Activated CD8-positive, alpha-beta T cell treated with anti-CD3 and anti-CD28 coated beads for 36 hours (primary cell): ENCODE results near the gene TMEM217. TPM values are rescaled to one million over a fixed set of nuclear protein-coding genes. Genes with fewer than 3 reads are reported as not detected.
A peak's percentile ranks its signal among the peaks of the same experiment; 100 is the strongest.

Source experiments
- ATAC-seq: fragments of 200-7000 bp; cut with Tn5 transposase; one replicate; pipeline ENCODE4 v1.10.0; 2021; ENCODE audit warnings: mild to moderate bottlenecking, moderate library complexity
- CTCF ChIA-PET: fragments of 350-600 bp; sonication (Branson Sonifier 250); formaldehyde crosslinking; loops from one replicate; lab custom pipeline; 2021; ENCODE audit warnings: antibody characterized with exemption; lab: Charles Lee
- POLR2A ChIA-PET: fragments of 350-600 bp; sonication (Branson Sonifier 250); formaldehyde crosslinking; loops from one replicate; lab custom pipeline; 2021; ENCODE audit warnings: antibody characterized with exemption; lab: Charles Lee
- DNase-seq: peaks from one replicate; pipeline ENCODE4 v3.0.0-alpha.2; 2020
- H3K27ac Mint-ChIP-seq: one replicate; pipeline ENCODE4 v1.8.0; 2021; ENCODE audit warnings: mild to moderate bottlenecking, mixed read lengths
- H3K27me3 Mint-ChIP-seq: one replicate; pipeline ENCODE4 v1.8.0; 2021; ENCODE audit warnings: mixed read lengths
- H3K36me3 Mint-ChIP-seq: one replicate; pipeline ENCODE4 v1.8.0; 2021; ENCODE audit warnings: low read depth, mixed read lengths
- H3K4me1 Mint-ChIP-seq: one replicate; pipeline ENCODE4 v1.8.0; 2021; ENCODE audit warnings: low read depth, mixed read lengths
- H3K4me3 Mint-ChIP-seq: one replicate; pipeline ENCODE4 v1.8.0; 2021; ENCODE audit warnings: mild to moderate bottlenecking, moderate library complexity, mixed read lengths
- H3K9me3 Mint-ChIP-seq: one replicate; pipeline ENCODE4 v1.8.0; 2021; ENCODE audit warnings: mixed read lengths
- intact Hi-C: fragments of 100-400 bp; cut with micrococcal nuclease; formaldehyde crosslinking; loops from one replicate; pipeline ENCODE4 v1.10.0; 2022
- total RNA-seq, 2 experiments: library from RNA; stranded (reverse); gene quantifications; one replicate each; pipeline ENCODE4 v1.2.3, GENCODE V29; 2021
- TF ChIP-seq, protein P1 (sequence below): fragments of 200-600 bp; IDR thresholded peaks from one replicate; pipeline ENCODE4 v1.8.0; 2022; ENCODE audit warnings: antibody characterized with exemption, mild to moderate bottlenecking

TMEM217 gene
- total RNA-seq, 2 experiments from 2014 or later: 4.0 to 5.7 TPM

DNA sequence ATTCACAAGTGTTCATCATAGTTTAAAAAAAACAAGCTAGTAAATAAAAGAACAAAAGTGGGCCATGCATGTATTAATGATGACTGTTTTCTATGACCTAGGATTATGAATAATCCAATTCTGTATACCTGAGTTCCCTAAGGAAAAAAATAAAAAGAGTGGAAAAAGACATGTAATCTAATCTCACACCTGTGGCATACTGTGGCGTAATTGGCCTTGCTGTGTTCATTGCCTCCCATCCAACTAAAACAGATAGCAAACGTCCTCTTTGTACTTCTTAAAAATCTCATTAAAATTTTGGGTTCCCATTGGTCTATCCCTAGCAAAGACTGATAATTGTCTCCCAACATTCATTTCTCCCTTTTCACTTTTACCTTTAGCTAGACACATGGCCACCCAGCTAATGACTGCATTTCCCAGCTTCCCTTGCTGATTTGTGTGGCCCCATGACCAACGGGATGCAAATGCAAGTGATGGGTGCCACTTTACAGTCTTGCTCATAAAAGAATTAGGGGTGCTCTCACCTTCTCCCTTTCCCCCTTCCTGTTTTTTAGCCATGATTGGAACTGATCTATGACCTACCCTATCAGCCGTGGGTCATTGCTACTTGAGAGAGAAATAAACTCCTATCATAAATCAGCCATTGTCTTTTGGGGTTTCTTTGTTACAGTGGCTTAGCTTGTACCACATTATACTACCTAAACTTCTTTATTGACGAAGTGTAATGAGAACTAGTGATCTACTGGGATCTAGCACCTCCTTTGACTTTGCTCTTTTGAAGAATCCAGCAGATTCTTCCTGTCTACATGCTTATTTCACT, 32.4 kb downstream of the TMEM217 start:
- Mint-ChIP-seq H3K36me3 (no peaks in the 10 kb centered on the region), H3K27me3 (no peaks in the 10 kb centered on the region), H3K9me3 (no peaks in the 10 kb centered on the region), H3K4me3 (no peak overlapping the region), H3K27ac (no peak overlapping the region), H3K4me1 (peaks cover 22% of the 10 kb centered on the region)
- TF ChIP-seq, protein P1, sequence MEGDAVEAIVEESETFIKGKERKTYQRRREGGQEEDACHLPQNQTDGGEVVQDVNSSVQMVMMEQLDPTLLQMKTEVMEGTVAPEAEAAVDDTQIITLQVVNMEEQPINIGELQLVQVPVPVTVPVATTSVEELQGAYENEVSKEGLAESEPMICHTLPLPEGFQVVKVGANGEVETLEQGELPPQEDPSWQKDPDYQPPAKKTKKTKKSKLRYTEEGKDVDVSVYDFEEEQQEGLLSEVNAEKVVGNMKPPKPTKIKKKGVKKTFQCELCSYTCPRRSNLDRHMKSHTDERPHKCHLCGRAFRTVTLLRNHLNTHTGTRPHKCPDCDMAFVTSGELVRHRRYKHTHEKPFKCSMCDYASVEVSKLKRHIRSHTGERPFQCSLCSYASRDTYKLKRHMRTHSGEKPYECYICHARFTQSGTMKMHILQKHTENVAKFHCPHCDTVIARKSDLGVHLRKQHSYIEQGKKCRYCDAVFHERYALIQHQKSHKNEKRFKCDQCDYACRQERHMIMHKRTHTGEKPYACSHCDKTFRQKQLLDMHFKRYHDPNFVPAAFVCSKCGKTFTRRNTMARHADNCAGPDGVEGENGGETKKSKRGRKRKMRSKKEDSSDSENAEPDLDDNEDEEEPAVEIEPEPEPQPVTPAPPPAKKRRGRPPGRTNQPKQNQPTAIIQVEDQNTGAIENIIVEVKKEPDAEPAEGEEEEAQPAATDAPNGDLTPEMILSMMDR: no peak
- ATAC-seq (no peak), DNase-seq (no peak)
- intact Hi-C loops: no loop called here
- ChIA-PET CTCF (interaction anchor here (0.7 to 23.4 kb wide), 2 partner anchors 89 to 201 kb away, joined by 5 to 784 read pairs; no protein-coding TSS in a partner anchor), POLR2A (interaction anchor here (0.6 to 1.7 kb wide), 3 partner anchors 13 to 270 kb away, joined by 3 to 4 read pairs (median 3); no protein-coding TSS in a partner anchor)

DNA sequence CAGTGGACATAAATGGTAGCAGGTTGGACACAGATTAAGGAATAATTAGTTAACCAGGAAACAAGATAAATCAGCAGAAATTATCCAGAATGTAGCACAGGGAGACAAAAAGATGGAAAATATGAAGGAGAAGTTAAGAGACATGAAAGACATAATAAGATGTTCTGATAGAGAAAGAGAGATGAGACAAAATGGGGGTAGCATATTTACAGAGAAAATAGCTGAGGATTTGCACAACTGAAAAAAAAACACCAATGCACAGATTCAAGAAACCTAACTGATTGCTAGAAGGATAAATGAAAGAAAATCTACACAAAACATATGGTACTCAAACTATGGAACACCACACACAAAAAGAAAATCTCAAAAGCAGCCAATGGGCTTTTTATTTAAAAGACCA, 35.0 kb downstream of the TMEM217 start:
- ATAC-seq: no peak
- Mint-ChIP-seq H3K36me3 (no peaks in the 10 kb centered on the region), H3K9me3 (no peaks in the 10 kb centered on the region), H3K27me3 (no peaks in the 10 kb centered on the region), H3K4me3 (peak overlapping the region; percentile 68), H3K27ac (no peak overlapping the region), H3K4me1 (peaks cover 19% of the 10 kb centered on the region)
- intact Hi-C loops: no loop called here
- POLR2A ChIA-PET: interaction anchor here (0.7 kb wide), 1 partner anchor 10 kb away, joined by 3 read pairs; no protein-coding TSS in a partner anchor
- DNase-seq: no peak
- CTCF ChIA-PET: interaction anchor here (1.3 to 23.4 kb wide), 4 partner anchors 13 to 199 kb away, joined by 3 to 784 read pairs (median 22); no protein-coding TSS in a partner anchor
- TF ChIP-seq, protein P1: no peak

DNA sequence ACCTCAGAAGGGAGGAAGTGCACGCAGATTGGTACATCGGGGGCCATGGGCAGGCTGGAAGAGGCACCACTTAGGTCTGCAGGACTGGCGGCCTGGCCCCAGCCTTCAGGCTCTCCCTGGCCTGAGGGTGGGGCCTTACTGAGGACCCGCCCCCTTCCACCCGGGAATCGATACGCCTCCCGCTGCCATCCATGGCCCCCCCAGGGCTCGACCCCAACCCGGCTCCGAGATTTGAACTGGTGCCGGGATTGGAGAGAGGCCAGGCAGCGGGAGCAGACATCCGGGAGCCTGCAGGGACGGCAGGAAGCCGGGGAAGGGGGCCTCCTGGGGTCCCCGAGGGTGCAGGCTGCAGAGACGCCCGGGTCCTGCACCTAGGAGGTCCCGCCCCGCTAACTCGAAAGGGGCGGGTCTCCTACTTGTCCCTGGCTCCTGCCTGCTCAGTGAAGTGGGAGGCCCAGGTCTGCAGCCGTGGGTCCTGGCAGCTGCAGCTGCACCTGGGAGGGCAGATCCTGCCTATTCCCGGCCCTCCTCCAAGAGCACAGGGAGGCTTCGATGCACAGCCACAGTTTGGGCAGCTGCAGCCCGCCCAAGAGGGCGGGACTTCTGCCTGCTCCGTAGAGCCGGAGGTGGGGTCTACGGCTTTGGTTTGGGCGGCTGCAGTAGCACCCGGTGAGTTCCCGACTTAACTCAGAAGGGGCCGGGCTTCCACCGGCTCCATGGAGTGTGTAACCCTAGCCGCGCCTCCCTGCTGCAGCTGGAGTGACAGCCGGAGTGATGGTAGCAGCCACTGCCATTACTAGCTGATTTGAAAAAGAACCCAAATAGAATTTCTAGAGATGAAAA, 35.6 kb downstream of the TMEM217 start:
- Mint-ChIP-seq H3K36me3 (no peaks in the 10 kb centered on the region), H3K9me3 (no peaks in the 10 kb centered on the region)
- intact Hi-C loops: no loop called here

DNA sequence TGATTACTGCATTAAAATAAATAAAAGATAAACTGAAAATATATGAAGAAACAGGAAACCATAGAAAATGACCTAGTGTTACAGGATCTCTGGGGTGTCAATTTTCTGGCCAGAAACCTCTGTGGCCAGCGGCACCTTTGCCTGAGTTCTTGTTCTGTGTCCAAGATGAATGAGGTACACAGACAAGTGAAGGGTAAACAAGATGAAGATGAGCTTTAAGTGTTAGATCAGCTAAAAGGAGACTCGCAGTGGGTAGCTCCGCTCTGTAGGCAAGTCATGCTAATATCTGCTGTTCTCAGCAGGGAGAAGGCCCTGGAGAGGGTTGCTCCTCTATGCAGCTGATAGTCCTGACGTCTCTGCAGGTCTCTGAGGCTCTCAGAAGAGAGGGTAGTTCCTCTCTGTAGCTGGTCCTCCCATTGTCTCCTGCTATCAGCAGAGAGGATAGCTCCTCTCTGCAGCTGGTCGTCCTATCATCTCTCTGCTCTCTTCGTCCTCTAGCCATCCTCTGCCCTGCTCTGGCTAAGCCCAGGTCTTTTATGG, 36.3 kb downstream of the TMEM217 start:
- no peak for DNase-seq
- no peaks in the 10 kb centered on the region for H3K36me3 Mint-ChIP-seq

More for the DNA sequence above, 35.6 kb downstream of the TMEM217 start:
- peak; percentile 98 for ATAC-seq
- CTCF ChIA-PET: interaction anchor here (1.1 to 23.4 kb wide), 5 partner anchors 13 to 198 kb away, joined by 3 to 784 read pairs (median 11); no protein-coding TSS in a partner anchor
- TF ChIP-seq, protein P1: no peak
- Mint-ChIP-seq H3K4me3 (peak overlapping the region; percentile 68), H3K27me3 (no peaks in the 10 kb centered on the region), H3K4me1 (peaks cover 19% of the 10 kb centered on the region), H3K27ac (no peak overlapping the region)
- DNase-seq: peak; percentile 88
- POLR2A ChIA-PET: interaction anchor here (0.7 kb wide), 1 partner anchor 10 kb away, joined by 3 read pairs; no protein-coding TSS in a partner anchor

More for the DNA sequence above, 36.3 kb downstream of the TMEM217 start:
- TF ChIP-seq, protein P1: no peak
- ChIA-PET POLR2A (no interaction called here), CTCF (interaction anchor here (1.1 to 23.4 kb wide), 4 partner anchors 12 to 198 kb away, joined by 4 to 784 read pairs (median 22); no protein-coding TSS in a partner anchor)
- ATAC-seq: no peak
- Mint-ChIP-seq H3K27me3 (no peaks in the 10 kb centered on the region), H3K27ac (no peak overlapping the region), H3K4me3 (peak overlapping the region; percentile 68), H3K4me1 (peaks cover 19% of the 10 kb centered on the region), H3K9me3 (no peaks in the 10 kb centered on the region)
- intact Hi-C loops: no loop called here
